ENCODE data around the gene HTR6. TPM values are rescaled to one million over a fixed set of nuclear protein-coding genes. Genes with fewer than 3 reads are reported as not detected.

The HTR6 gene
- total and polyA plus RNA-seq, 3 donors from 2014 or later, result 0.21 to 0.68 (median 0.55) TPM

GRCh38 chr1:19689085-19689757, 24.5 kb downstream of the HTR6 start:
- H3K4me3 ChIP-seq, result no peak overlapping the region
- DNase-seq, result no peak

GRCh38 chr1:19689856-19690255, 25.2 kb downstream of the HTR6 start:
- Histone ChIP-seq H3K4me1 (no peaks in the 10 kb centered on the region), H3K36me3 (ENCODE audit: low read depth, missing control alignments) (no peaks in the 10 kb centered on the region), H3K27me3 (no peaks in the 10 kb centered on the region), H3K4me3 (no peak overlapping the region), H3K27ac (no peak overlapping the region), H3K9me3 (no peaks in the 10 kb centered on the region)
- TF ChIP-seq POLR2A (IDR thresholded peaks at IDR 0.05), result no peak
- TF ChIP-seq CTCF (IDR thresholded peaks at IDR 0.05), result no peak
- intact Hi-C loops (cut with DNase I; ENCODE audit: low total_unique reads), result no loop called here
- DNase-seq, result no peak
- 91 to 93% methylated on average over 2 to 3 of the region's 3 CpGs for WGBS, 2 donors

More at GRCh38 chr1:19689085-19689757, 24.5 kb downstream of the HTR6 start:
- Histone ChIP-seq H3K9me3 (no peaks in the 10 kb centered on the region), H3K4me1 (no peaks in the 10 kb centered on the region), H3K36me3 (ENCODE audit: low read depth, missing control alignments) (no peaks in the 10 kb centered on the region), H3K27ac (no peak overlapping the region), H3K27me3 (no peaks in the 10 kb centered on the region)
- intact Hi-C loops (cut with DNase I; ENCODE audit: low total_unique reads), result no loop called here
- 67 to 72% methylated on average over 5 of the region's 5 CpGs for WGBS, 2 donors
- TF ChIP-seq POLR2A (IDR thresholded peaks at IDR 0.05) (no peak), CTCF (IDR thresholded peaks at IDR 0.05) (no peak)

GRCh38 chr1:19690342-19690741, 25.7 kb downstream of the HTR6 start:
- DNase-seq, result no peak
- Histone ChIP-seq H3K9me3 (no peaks in the 10 kb centered on the region), H3K27ac (no peak overlapping the region), H3K4me3 (no peak overlapping the region), H3K36me3 (ENCODE audit: low read depth, missing control alignments) (no peaks in the 10 kb centered on the region), H3K4me1 (no peaks in the 10 kb centered on the region), H3K27me3 (no peaks in the 10 kb centered on the region)
- intact Hi-C loops (cut with DNase I; ENCODE audit: low total_unique reads), result no loop called here
- TF ChIP-seq CTCF (IDR thresholded peaks at IDR 0.05) (no peak), POLR2A (IDR thresholded peaks at IDR 0.05) (no peak)
- WGBS, 2 donors, result 89% methylated on average over 7 of the region's 7 CpGs; no CpG with 5 or more reads in 1 of the 2 donors

GRCh38 chr1:19694298-19694697, 29.6 kb downstream of the HTR6 start:
- Histone ChIP-seq H3K4me1 (no peaks in the 10 kb centered on the region), H3K36me3 (ENCODE audit: low read depth, missing control alignments) (no peaks in the 10 kb centered on the region), H3K27ac (no peak overlapping the region), H3K9me3 (no peaks in the 10 kb centered on the region), H3K4me3 (no peak overlapping the region), H3K27me3 (no peaks in the 10 kb centered on the region)
- 85 to 100% methylated on average over 3 to 14 of the region's 14 CpGs for WGBS, 2 donors
- TF ChIP-seq POLR2A (IDR thresholded peaks at IDR 0.05), result no peak
- no peak for TF ChIP-seq CTCF (IDR thresholded peaks at IDR 0.05)
- DNase-seq, result no peak
- intact Hi-C loops (cut with DNase I; ENCODE audit: low total_unique reads), result no loop called here

- H3K4me3 ChIP-seq, result no peak overlapping the region
- TF ChIP-seq CTCF (IDR thresholded peaks at IDR 0.05), result no peak
- no peak for TF ChIP-seq POLR2A (IDR thresholded peaks at IDR 0.05)
- DNase-seq, result no peak
- no peaks in the 10 kb centered on the region for H3K36me3 ChIP-seq (ENCODE audit: low read depth, missing control alignments)
- 98 to 99% methylated on average over 6 to 7 of the region's 7 CpGs for WGBS, 2 donors
- no peaks in the 10 kb centered on the region for H3K27me3 ChIP-seq
- H3K9me3 ChIP-seq, result no peaks in the 10 kb centered on the region
- H3K4me1 ChIP-seq, result no peaks in the 10 kb centered on the region
- intact Hi-C loops (cut with DNase I; ENCODE audit: low total_unique reads), result no loop called here
- no peak overlapping the region for H3K27ac ChIP-seq
Observed at GRCh38 chr1:19695772-19696171, 31.1 kb downstream of the HTR6 start.
